ENCODE results near the gene SLC49A3.

- TF ChIP-seq EZH2phosphoT487 (IDR thresholded peaks at IDR 0.05; ENCODE audit: unreplicated experiment) (no peak), NANOG (IDR thresholded peaks at IDR 0.05; ENCODE audit: borderline replicate concordance) (no peak), STAT1 (IDR thresholded peaks at IDR 0.05; ENCODE audit: unreplicated experiment) (no peak), EZH2 (IDR thresholded peaks at IDR 0.05; ENCODE audit: low read depth, unreplicated experiment) (no peak), POLR2AphosphoS5 (IDR thresholded peaks at IDR 0.05; ENCODE audit: low read depth) (no peak), ZNF462 (CRISPR knock-in tag; IDR thresholded peaks at IDR 0.05) (no peak), ZNF114 (CRISPR knock-in tag; IDR thresholded peaks at IDR 0.05) (no peak)
- TF ChIP-seq, protein P1, sequence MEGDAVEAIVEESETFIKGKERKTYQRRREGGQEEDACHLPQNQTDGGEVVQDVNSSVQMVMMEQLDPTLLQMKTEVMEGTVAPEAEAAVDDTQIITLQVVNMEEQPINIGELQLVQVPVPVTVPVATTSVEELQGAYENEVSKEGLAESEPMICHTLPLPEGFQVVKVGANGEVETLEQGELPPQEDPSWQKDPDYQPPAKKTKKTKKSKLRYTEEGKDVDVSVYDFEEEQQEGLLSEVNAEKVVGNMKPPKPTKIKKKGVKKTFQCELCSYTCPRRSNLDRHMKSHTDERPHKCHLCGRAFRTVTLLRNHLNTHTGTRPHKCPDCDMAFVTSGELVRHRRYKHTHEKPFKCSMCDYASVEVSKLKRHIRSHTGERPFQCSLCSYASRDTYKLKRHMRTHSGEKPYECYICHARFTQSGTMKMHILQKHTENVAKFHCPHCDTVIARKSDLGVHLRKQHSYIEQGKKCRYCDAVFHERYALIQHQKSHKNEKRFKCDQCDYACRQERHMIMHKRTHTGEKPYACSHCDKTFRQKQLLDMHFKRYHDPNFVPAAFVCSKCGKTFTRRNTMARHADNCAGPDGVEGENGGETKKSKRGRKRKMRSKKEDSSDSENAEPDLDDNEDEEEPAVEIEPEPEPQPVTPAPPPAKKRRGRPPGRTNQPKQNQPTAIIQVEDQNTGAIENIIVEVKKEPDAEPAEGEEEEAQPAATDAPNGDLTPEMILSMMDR (conservative IDR thresholded peaks at IDR 0.05; ENCODE audit: low read depth in 2 of 2): no peak
- TF ChIP-seq, protein P2, sequence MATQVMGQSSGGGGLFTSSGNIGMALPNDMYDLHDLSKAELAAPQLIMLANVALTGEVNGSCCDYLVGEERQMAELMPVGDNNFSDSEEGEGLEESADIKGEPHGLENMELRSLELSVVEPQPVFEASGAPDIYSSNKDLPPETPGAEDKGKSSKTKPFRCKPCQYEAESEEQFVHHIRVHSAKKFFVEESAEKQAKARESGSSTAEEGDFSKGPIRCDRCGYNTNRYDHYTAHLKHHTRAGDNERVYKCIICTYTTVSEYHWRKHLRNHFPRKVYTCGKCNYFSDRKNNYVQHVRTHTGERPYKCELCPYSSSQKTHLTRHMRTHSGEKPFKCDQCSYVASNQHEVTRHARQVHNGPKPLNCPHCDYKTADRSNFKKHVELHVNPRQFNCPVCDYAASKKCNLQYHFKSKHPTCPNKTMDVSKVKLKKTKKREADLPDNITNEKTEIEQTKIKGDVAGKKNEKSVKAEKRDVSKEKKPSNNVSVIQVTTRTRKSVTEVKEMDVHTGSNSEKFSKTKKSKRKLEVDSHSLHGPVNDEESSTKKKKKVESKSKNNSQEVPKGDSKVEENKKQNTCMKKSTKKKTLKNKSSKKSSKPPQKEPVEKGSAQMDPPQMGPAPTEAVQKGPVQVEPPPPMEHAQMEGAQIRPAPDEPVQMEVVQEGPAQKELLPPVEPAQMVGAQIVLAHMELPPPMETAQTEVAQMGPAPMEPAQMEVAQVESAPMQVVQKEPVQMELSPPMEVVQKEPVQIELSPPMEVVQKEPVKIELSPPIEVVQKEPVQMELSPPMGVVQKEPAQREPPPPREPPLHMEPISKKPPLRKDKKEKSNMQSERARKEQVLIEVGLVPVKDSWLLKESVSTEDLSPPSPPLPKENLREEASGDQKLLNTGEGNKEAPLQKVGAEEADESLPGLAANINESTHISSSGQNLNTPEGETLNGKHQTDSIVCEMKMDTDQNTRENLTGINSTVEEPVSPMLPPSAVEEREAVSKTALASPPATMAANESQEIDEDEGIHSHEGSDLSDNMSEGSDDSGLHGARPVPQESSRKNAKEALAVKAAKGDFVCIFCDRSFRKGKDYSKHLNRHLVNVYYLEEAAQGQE (IDR thresholded peaks at IDR 0.05; ENCODE audit: unreplicated experiment): no peak
These were observed 13.7 kb upstream of the SLC49A3 start for GRCh38 chr4:702618-703048.
